SK-N-SH (cell line): Measurements from ENCODE around the gene CLRN2. TPM values are rescaled to one million over a fixed set of nuclear protein-coding genes. Genes with fewer than 3 reads are reported as not detected.

Experiments used
- CTCF ChIA-PET: fragments of 300-600, 350-600 bp; formaldehyde crosslinking; extraction: SDS; loops from one replicate; lab custom pipeline; 2021; lab: Yijun Ruan, JAX
- POLR2A ChIA-PET: fragments of 350-600 bp; sonication (Branson Sonifier 250); formaldehyde crosslinking; extraction: SDS; loops from one replicate; lab custom pipeline; 2020; ENCODE audit warnings: antibody characterized with exemption, inconsistent platforms; lab: Yijun Ruan, JAX
- DNase-seq: peaks from one replicate; pipeline ENCODE4 v3.0.0; 2012
- H2AFZ ChIP-seq: fragments of 200-600 bp; sonication (generic); 2 replicates; pipeline ENCODE4 v1.8.1; 2016; ENCODE audit warnings: antibody characterized with exemption, mild to moderate bottlenecking, low read depth
- H3F3A ChIP-seq: fragments of 200-600 bp; sonication (generic); replicated peaks from 2 replicates; pipeline ENCODE3; 2016; ENCODE audit warnings: antibody characterized with exemption, mild to moderate bottlenecking; ENCODE audit not compliant: insufficient read depth
- H3K27ac ChIP-seq, 2 experiments: fragments of 200-500 bp in 1 of 2; fragments of 200-600 bp in 1 of 2; sonication (Bioruptor generic) in 1 of 2; sonication (generic), shearing (Covaris generic) in 1 of 2; 2 replicates each; pipeline versions ENCODE4 v1.5.1 to v1.6.1; 2014 to 2016; ENCODE audit warnings: low read depth in 2 of 2, inconsistent platforms in 1 of 2, low read length in 1 of 2, mild to moderate bottlenecking in 1 of 2, mixed read lengths in 1 of 2
- H3K27me3 ChIP-seq: fragments of 200-600 bp; sonication (generic), shearing (Covaris generic); 2 replicates; pipeline ENCODE4 v1.6.1; 2016; ENCODE audit warnings: mixed run types; ENCODE audit not compliant: insufficient read depth
- H3K36me3 ChIP-seq, 2 experiments: fragments of 200-500 bp in 1 of 2; fragments of 200-600 bp in 1 of 2; sonication (Bioruptor generic) in 1 of 2; sonication (generic) in 1 of 2; replicated peaks in 1 of 2; 2 replicates each; pipeline versions ENCODE3 to v1.5.1; 2014 to 2016; ENCODE audit warnings: low read length in 1 of 2, mild to moderate bottlenecking in 1 of 2; ENCODE audit not compliant: insufficient read depth in 2 of 2, control insufficient read depth in 1 of 2
- H3K4me1 ChIP-seq, 2 experiments: fragments of 200-500 bp in 1 of 2; fragments of 200-600 bp in 1 of 2; sonication (Bioruptor generic) in 1 of 2; sonication (generic), shearing (Covaris generic) in 1 of 2; 2 replicates each; pipeline versions ENCODE4 v1.5.1 to v1.6.1; 2014 to 2016; ENCODE audit warnings: low read depth in 1 of 2, low read length in 1 of 2, mixed run types in 1 of 2; ENCODE audit not compliant: insufficient read depth in 2 of 2, control insufficient read depth in 1 of 2
- H3K4me2 ChIP-seq: fragments of 200-600 bp; sonication (generic), shearing (Covaris generic); 2 replicates; pipeline ENCODE4 v1.6.1; 2017; ENCODE audit warnings: mixed run types
- H3K4me3 ChIP-seq, 2 experiments: fragments of 200-500 bp in 1 of 2; fragments of 200-600 bp in 1 of 2; sonication (Bioruptor generic) in 1 of 2; sonication (generic), shearing (Covaris generic) in 1 of 2; 2 replicates each; pipeline versions ENCODE4 v1.5.1 to v1.8.1; 2014 to 2016; ENCODE audit warnings: low read depth in 2 of 2, inconsistent platforms in 1 of 2, low read length in 1 of 2, mild to moderate bottlenecking in 1 of 2, mixed read lengths in 1 of 2, moderate library complexity in 1 of 2
- H3K79me2 ChIP-seq: fragments of 200-600 bp; sonication (generic); 2 replicates; pipeline ENCODE4 v1.8.1; 2017; ENCODE audit warnings: mild to moderate bottlenecking; ENCODE audit not compliant: insufficient read depth
- H3K9ac ChIP-seq: fragments of 200-600 bp; sonication (generic); 2 replicates; pipeline ENCODE4 v1.6.1; 2017; ENCODE audit warnings: mixed run types
- H3K9me2 ChIP-seq: fragments of 200-600 bp; sonication (generic); 2 replicates; pipeline ENCODE4 v1.6.1; 2017; ENCODE audit warnings: mixed run types
- H3K9me3 ChIP-seq: fragments of 200-600 bp; sonication (generic); 2 replicates; pipeline ENCODE4 v1.6.1; 2017; ENCODE audit warnings: mixed run types, mild to moderate bottlenecking, moderate library complexity
- H4K20me1 ChIP-seq: fragments of 200-600 bp; sonication (generic); 2 replicates; pipeline ENCODE4 v1.6.1; 2017; ENCODE audit warnings: mild to moderate bottlenecking, mixed run types; ENCODE audit not compliant: insufficient read depth
- ELF1 ChIP-seq: IDR thresholded peaks from 2 replicates; pipeline ENCODE4 v1.4.0; 2012
- EZH2phosphoT487 ChIP-seq: fragments of 200-600 bp; sonication (generic); IDR thresholded peaks from 2 replicates; pipeline ENCODE4 v1.6.1; 2017; ENCODE audit warnings: low read depth, mixed run types, mild to moderate bottlenecking, antibody characterized with exemption, moderate library complexity, borderline replicate concordance
- FOSL2 ChIP-seq: IDR thresholded peaks from 2 replicates; pipeline ENCODE4 v1.4.0; 2012; ENCODE audit warnings: low read depth, mild to moderate bottlenecking, moderate library complexity, borderline replicate concordance
- FOXM1 ChIP-seq: IDR thresholded peaks from 2 replicates; pipeline ENCODE4 v1.4.0; 2012; ENCODE audit warnings: low read depth, mild to moderate bottlenecking
- GABPA ChIP-seq: IDR thresholded peaks from 2 replicates; pipeline ENCODE4 v1.4.0; 2012; ENCODE audit warnings: low read depth, mild to moderate bottlenecking
- JUND ChIP-seq: IDR thresholded peaks from 2 replicates; pipeline ENCODE4 v1.4.0; 2012
- MXI1 ChIP-seq: IDR thresholded peaks from 2 replicates; pipeline ENCODE4 v1.6.1; 2012; ENCODE audit warnings: mild to moderate bottlenecking, low read depth, low read length, improper control_type of control experiment
- POLR2AphosphoS5 ChIP-seq: IDR thresholded peaks from 2 replicates; pipeline ENCODE4 v1.6.1; 2012; ENCODE audit warnings: low read depth, low read length
- REST ChIP-seq: IDR thresholded peaks from 2 replicates; pipeline ENCODE4 v1.6.1; 2012; ENCODE audit warnings: mild to moderate bottlenecking, low read depth, low read length, moderate library complexity
- RFX5 ChIP-seq: IDR thresholded peaks from 2 replicates; pipeline ENCODE4 v1.6.1; 2012; ENCODE audit warnings: mild to moderate bottlenecking, improper control_type of control experiment, low read length
- TAF1 ChIP-seq: IDR thresholded peaks from 2 replicates; pipeline ENCODE4 v1.6.1; 2012; ENCODE audit warnings: low read depth, mild to moderate bottlenecking, low read length, moderate library complexity, borderline replicate concordance
- YY1 ChIP-seq: IDR thresholded peaks from 2 replicates; pipeline ENCODE4 v1.4.0; 2012; ENCODE audit warnings: low read depth, mild to moderate bottlenecking
- WGBS: methylation state at CpG from one replicate; pipeline ENCODE4 v1.1.6; 2017; ENCODE audit warnings: low lambda C conversion rate; 5-methylcytosine and 5-hydroxymethylcytosine counted together
- polyA plus RNA-seq, 3 experiments: library from polyadenylated mRNA; depleted of rRNA; stranded (reverse); fragments of >200 nt; gene quantifications; 2 replicates each; pipeline ENCODE4 v1.2.3, GENCODE V29; 2012
- TF ChIP-seq, protein P1 (sequence below): fragments of 150-350 bp; IDR thresholded peaks from 2 replicates; pipeline ENCODE4 v1.6.1; 2016; ENCODE audit warnings: mild to moderate bottlenecking, low read depth, low read length
- TF ChIP-seq, protein P2 (sequence below): IDR thresholded peaks from 2 replicates; pipeline ENCODE4 v1.4.0; 2012; ENCODE audit warnings: low read depth
- TF ChIP-seq, protein P3 (sequence below): fragments of 200-600 bp; sonication (generic); IDR thresholded peaks from 2 replicates; pipeline ENCODE4 v1.6.1; 2017; ENCODE audit warnings: antibody characterized with exemption, mild to moderate bottlenecking, moderate library complexity
- TF ChIP-seq, protein P4 (sequence below): IDR thresholded peaks from 2 replicates; pipeline ENCODE4 v1.4.0; 2012; ENCODE audit warnings: low read depth, borderline replicate concordance

CLRN2 gene
- polyA plus RNA-seq, 1 of the 3 experiments (the other 2 are of a cell fraction): not detected

DNA sequence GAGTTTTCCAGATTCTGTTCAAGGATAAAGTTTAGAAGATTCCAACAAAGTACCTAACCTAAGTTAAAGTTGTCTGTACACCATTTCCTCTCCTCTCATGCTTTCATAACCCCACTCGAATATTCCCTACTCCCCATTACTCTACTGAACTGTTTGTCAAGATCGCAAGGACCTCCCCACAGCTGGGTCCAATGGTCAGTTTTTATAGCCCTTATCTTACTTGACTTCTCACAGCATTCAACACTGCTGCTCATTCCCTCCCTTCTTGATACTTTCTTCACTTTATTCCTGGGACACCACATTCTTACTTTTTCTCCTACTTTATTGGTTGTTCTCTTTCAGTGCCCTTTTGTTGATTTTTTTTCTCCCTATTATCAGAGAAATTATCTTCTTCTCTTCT is 34.0 kb upstream of the CLRN2 start:
- Histone ChIP-seq H3K79me2 (no peaks in the 10 kb centered on the region), H4K20me1 (no peaks in the 10 kb centered on the region), H3K4me2 (no peak overlapping the region), H3K4me1 (peaks cover 0 to 13% of the 10 kb centered on the region in 2 experiments; a peak in 1 of 4 replicates), H3K36me3 (no peaks in the 10 kb centered on the region), H2AFZ (no peak overlapping the region), H3K9me3 (no peaks in the 10 kb centered on the region), H3K4me3 (no peak overlapping the region), H3K27me3 (no peaks in the 10 kb centered on the region), H3K9me2 (no peaks in the 10 kb centered on the region), H3K27ac (no peak overlapping the region), H3K9ac (no peak overlapping the region), H3F3A (no peaks in the 10 kb centered on the region)
- TF ChIP-seq, protein P1, sequence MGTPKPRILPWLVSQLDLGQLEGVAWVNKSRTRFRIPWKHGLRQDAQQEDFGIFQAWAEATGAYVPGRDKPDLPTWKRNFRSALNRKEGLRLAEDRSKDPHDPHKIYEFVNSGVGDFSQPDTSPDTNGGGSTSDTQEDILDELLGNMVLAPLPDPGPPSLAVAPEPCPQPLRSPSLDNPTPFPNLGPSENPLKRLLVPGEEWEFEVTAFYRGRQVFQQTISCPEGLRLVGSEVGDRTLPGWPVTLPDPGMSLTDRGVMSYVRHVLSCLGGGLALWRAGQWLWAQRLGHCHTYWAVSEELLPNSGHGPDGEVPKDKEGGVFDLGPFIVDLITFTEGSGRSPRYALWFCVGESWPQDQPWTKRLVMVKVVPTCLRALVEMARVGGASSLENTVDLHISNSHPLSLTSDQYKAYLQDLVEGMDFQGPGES: no peak
- no peak for TF ChIP-seq RFX5
- no peak for TF ChIP-seq POLR2AphosphoS5
- no peak for TF ChIP-seq MXI1
- TF ChIP-seq YY1: no peak
- no peak for TF ChIP-seq ELF1
- no peak for TF ChIP-seq JUND
- no peak for TF ChIP-seq FOXM1
- TF ChIP-seq REST: no peak
- TF ChIP-seq, protein P2, sequence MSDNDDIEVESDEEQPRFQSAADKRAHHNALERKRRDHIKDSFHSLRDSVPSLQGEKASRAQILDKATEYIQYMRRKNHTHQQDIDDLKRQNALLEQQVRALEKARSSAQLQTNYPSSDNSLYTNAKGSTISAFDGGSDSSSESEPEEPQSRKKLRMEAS: no peak
- TF ChIP-seq, protein P3, sequence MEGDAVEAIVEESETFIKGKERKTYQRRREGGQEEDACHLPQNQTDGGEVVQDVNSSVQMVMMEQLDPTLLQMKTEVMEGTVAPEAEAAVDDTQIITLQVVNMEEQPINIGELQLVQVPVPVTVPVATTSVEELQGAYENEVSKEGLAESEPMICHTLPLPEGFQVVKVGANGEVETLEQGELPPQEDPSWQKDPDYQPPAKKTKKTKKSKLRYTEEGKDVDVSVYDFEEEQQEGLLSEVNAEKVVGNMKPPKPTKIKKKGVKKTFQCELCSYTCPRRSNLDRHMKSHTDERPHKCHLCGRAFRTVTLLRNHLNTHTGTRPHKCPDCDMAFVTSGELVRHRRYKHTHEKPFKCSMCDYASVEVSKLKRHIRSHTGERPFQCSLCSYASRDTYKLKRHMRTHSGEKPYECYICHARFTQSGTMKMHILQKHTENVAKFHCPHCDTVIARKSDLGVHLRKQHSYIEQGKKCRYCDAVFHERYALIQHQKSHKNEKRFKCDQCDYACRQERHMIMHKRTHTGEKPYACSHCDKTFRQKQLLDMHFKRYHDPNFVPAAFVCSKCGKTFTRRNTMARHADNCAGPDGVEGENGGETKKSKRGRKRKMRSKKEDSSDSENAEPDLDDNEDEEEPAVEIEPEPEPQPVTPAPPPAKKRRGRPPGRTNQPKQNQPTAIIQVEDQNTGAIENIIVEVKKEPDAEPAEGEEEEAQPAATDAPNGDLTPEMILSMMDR: no peak
- no peak for TF ChIP-seq FOSL2
- TF ChIP-seq EZH2phosphoT487: no peak
- TF ChIP-seq TAF1: no peak
- TF ChIP-seq, protein P4, sequence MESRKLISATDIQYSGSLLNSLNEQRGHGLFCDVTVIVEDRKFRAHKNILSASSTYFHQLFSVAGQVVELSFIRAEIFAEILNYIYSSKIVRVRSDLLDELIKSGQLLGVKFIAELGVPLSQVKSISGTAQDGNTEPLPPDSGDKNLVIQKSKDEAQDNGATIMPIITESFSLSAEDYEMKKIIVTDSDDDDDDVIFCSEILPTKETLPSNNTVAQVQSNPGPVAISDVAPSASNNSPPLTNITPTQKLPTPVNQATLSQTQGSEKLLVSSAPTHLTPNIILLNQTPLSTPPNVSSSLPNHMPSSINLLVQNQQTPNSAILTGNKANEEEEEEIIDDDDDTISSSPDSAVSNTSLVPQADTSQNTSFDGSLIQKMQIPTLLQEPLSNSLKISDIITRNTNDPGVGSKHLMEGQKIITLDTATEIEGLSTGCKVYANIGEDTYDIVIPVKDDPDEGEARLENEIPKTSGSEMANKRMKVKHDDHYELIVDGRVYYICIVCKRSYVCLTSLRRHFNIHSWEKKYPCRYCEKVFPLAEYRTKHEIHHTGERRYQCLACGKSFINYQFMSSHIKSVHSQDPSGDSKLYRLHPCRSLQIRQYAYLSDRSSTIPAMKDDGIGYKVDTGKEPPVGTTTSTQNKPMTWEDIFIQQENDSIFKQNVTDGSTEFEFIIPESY: no peak
- no peak for TF ChIP-seq GABPA
- DNase-seq: no peak
- WGBS: 73% methylated on average over 2 of the region's 2 CpGs
- ChIA-PET CTCF (interaction anchor here (0.6 to 1.6 kb wide), 2 partner anchors 9 to 12 kb away, joined by 3 to 6 read pairs; no protein-coding TSS in a partner anchor), POLR2A (no interaction called here)
